HG02870 (cell line): Measurements from ENCODE around the gene GTPBP4.

Source experiments
- ATAC-seq: cut with Tn5 transposase; IDR thresholded peaks from one replicate; pipeline ENCODE4 v1.9.1; 2021; ENCODE audit warnings: mild to moderate bottlenecking, moderate library complexity; ENCODE audit not compliant: unreplicated experiment

The GTPBP4 gene

DNA sequence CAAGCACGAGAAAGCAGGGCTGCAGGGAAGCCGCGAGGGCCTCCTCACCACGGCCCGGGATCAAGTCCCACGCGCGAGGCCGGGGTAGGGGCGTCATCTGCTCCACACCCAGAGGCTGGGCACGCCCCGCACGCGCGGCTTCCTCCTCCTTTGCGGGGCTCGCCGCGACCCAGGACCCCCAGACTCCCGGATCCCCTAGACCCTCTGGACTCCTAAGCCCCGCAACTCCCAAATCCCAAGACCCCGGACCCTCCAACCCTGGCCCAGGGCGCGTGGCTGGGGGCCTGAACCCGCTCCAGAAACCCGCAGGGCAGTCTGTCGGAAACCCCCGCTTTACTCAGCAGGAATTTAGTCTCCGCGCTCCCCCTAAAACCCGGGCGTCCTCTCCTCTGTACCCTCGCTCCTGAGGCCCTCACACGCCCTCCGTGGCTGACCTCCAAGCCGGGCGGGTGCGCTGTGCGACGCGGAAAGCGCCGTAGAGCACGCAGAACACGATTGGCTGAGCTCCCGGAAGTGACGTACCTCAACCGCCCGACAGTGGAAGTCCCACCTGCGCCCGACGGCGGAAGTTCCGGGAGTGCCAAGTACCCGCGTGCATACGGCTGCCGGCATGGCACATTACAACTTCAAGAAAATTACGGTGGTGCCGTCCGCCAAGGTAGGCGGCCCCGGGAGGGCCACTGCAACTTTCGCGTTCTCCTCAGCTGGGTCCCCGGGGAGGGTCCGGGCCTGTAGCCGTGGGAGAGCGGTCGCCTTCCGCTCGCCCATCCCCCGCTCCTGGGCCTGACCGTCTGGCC lies at the start of gene GTPBP4:
Gene GTPBP4 (plus strand): TSS at position 565 of the 797 bp plus-strand sequence. CDS start 46 bp downstream, at position 611.
- peak; percentile 93 for ATAC-seq

DNA sequence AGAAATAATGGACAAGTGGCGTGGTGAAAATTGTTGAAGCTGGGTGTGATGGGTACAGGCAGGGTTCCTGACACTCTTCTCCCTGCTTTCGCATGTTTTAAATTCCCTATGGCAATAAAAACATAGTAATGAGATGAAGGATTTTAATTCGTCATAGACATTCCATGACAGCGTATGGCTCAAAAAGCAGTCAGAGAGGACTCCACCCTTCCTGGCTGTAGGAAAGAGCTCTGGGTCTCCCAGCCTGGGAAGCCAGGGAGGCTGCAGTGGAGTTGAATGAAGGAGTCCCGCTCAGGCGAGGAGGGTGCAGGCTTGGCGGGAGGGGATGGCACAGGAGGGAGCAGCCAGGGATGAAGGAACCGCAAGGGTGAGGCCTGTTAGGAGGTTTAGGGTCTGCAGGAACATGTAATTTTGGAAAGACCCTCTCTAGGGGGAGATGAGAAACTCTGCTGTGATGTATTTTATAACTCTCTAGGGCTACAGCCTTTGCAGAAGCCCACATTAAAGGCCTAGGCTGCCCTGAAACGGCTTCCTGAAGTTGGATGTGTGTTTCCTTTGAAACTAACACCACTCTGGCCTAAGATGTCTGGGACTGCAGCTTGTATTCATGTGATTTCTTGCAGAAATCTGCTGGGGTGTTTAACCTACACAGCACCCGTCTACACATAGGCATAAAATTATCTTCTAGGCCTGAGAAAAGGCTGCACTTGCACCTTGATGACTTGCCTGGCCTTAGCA lies 49.1 kb upstream of the GTPBP4 start:
- no peak for ATAC-seq

DNA sequence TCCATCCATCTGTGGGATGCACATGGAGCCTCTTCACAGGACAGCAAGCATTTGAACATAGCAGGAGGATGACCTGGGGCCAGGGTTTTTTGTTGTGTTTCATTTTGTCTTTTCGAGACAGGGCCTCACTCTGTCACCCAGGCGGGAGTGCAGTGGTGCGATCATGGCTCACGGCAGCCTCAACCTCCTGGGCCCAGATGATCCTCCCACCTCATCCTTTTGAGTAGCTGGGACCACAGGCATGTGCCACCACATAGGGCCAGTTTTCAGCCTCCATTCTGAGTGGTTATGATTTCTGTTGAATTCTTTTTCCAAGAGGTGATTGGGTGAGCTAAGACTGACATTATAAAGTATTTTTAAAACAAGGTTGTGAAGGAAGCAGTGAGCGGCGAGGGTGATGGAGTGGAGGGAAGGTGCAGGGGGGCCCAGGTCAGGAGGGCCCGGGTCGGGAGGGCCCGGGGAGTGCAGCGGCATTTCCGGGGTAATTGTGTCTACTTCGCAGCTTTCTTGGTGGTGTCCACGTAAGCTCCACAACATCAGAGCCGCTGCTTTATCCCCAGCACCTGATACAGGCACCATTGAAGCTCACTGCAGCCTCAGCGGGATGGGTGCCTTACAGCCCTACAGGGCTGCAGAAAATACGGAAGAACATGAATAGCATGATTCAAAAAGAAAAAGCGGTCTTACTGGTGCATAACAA lies 44.8 kb upstream of the GTPBP4 start:
- peak; percentile 57 for ATAC-seq

DNA sequence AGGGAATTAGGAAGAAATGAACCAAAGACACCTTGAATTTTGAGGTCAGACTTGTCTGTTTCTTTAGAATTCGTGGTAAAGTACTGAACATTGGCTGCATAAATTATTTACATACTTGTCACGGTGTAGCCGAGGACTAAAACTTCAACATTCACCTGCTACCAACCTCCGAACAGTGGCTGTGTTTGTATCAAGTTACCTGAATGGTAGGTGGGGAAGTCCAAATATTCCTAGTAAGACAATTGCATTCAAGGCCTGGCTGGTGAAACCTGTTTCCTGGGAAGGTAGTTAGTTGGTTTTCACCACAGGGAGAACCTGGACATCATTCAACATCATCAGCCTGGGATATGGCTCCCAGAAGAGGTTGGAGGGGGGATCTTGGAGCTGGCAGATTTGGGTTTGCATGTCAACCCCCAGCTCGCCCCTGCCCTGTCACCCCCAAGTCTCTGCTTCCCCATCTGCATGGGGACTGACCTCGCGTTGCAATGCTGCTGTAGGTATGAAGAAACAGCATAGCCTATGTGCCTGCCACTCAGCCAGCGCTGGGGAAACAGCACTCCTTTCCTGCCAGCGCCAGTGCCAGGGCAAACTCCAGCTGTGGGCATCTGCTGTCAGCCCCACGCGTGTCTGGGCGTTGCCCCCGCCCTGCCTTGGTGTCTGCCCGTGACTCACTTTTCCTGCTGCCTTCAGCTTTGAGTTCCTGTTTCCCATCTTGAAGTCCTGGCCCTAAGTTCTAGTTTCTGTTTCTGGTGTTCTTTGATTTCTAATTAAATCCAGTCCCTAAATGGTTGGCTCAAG lies 44.0 kb upstream of the GTPBP4 start:
- no peak for ATAC-seq

DNA sequence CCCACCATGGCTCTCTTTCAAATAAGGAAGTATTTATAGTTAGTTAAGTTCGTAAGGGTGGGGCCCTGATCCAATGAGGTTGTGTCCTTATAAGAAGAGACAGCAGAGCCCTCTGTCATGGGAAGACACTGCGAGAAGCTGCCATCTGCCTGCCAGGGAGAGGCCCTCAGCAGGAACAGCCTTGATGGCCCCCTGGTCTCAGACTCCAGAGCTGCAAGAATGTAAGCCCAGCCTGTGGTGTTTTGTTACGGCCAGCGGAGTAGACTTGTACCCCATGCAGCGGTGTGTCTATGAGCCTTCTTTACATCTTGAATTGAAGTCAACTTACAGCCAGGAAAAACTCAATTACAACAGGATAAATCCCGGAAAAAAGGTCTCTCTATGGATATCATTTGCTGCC lies 42.5 kb upstream of the GTPBP4 start:
- no peak for ATAC-seq

DNA sequence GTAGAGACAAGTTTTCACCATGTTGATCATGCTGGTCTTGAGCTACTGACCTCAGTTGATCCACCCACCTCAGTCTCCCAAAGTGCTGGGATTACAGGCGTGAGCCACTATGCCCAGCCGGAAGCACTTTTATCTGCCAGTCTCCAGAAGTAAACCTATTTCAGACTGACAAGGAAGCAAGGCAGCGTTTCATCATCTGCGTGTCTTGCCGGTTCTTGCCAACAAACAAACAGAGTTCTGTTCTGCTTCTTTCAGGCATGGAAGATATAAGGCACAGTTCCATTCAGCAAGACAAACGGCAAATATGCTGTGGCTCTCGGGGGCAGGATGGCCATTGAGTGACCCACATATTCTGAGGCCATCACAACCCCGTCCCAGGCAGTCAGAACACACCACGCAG lies 41.2 kb upstream of the GTPBP4 start:
- no peak for ATAC-seq

DNA sequence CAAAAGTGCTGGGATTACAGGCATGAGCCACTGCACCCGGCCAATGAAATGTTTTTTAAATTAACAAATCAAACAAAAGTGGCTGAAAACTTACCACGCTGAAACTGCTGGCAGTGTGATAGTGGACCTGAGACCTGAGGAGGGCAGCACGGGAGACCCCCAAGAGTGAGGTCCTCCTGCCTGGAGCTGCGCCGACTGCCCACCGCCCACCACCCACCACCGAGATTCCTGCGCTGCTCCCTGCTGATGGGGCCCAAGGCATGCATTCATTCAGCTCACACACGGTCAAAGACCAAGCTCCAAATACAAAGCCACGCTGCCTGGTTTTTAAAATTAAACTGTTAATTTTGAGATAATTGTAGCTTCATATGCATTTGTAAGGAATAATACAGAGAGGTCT lies 40.4 kb upstream of the GTPBP4 start:
- ATAC-seq, result no peak

DNA sequence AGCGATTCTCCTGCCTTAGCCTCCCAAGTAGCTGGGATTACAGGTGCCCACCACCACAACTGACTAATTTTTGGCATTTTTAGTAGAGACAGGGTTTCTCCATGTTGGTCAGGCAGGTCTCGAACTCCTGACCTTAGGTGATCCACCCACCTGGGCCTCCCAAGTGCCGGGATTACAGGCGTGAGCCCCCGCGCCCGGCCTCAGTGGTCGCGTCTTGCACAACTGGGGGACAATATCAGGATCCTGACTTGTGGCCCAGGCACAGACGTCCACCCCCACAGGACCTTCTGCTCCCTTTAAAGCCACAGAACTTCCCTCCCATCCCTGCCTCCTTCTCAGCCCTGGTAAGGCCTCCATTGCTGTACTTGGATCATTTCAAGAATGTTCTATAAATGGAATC lies 39.9 kb upstream of the GTPBP4 start:
- no peak for ATAC-seq

DNA sequence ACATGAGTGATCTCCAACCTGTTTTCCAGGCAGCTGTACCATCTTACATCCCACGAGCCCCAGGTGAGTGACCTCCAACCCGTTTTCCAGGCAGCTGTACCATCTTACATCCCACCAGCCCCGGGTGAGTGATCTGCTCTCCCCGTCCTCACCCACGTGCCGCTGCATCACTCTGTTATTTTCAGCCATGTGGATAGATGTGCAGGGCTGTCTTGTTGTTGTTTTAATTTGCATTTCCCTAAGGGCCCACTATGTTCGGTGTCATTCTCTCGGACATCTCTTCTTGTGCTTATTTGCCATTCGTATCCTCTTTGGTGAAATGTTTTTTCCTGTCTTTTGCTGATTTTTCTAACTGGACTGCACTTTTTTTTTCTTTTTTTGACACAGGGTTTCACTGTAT lies 38.8 kb upstream of the GTPBP4 start:
- no peak for ATAC-seq

DNA sequence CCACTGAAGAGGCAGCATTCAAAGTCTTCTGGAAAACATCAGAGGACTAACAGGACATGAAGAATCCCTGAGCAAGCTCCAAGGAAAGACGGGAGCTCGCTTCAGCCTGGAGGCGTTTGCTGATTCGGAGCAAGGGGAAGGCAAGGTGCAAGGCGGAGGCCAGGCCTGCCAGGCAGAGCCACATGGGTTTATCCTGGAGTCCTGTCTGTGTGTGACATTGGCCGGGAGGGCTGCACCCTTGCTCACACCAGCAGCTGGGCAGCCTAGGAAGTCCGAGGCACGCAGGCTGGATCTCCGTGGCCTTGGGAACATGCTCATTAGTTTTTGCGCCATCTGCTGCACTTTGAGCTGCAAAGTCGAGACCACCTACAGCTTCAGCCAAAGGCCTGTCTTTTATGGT lies 34.4 kb upstream of the GTPBP4 start:
- ATAC-seq, result no peak

DNA sequence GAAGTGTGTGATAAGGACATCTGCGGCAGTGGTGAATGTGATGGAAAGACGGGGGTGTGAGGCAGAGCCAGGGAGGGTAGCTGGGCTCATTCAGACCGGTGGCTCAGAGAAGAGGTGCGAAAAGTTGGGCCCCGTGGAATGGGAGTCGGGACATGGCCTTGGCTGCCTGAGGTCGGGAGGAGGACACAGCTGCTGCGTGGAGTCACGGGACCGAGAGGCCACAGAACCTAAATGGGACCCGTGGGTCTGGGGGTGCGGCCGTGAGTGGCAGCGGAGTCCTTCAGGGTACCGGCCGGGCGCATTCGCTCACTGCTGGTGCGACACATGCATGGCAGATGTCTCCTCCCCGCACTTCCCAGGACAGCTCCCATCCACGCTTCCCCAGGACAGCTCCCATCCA lies 33.8 kb upstream of the GTPBP4 start:
- ATAC-seq, result no peak

DNA sequence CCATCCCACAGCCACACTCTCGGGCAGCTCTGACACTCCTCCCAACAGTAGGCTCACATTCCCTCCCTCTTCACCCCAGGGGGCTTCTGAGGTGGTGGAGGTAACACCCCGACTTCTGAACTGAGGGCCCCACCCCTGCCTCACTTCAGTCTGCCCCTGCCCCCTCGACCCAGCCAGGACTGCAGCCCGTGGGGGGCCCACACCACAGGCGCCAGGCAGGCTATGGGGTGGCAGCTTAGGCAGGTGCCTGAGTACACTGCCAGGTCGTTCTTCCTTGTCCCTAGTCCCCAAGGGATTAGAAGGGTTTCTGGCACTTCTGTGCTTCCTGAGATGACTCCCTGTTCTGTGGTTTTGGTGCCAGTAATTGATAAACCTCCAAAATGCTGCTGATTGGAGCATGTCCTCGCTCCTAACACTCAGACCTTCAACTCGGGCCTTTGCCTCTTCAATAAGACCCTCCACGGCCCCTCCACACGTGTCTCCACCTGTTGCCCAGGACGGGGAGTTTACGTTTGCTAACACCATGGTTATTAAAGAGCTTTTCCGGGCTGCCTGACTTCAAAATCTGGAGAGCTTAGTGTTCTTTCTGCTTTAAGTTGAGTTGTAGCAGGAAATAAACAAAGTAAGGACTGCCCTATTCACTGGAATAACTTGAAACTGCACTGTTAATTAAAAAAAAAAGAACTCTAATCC lies 33.0 kb upstream of the GTPBP4 start:
- no peak for ATAC-seq

DNA sequence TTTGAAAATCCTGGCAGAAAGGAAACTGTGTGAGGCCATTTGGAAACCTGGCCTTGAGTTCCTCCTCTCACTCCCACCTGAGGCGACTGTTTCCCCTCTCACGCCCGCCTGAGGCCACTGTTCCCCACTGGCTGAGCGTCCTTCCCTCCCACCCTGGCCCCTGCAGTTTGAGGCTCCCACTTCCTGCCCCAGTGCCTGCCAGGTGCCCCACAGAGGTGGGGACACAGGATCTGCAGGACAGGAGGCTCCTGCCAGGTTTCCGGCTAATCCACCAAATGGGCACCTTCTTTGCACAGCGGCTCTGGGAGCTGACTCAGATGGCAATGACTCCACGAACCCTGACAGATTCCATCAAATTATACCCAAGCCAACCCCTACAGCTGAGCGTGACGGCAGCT lies 32.4 kb upstream of the GTPBP4 start:
- no peak for ATAC-seq

DNA sequence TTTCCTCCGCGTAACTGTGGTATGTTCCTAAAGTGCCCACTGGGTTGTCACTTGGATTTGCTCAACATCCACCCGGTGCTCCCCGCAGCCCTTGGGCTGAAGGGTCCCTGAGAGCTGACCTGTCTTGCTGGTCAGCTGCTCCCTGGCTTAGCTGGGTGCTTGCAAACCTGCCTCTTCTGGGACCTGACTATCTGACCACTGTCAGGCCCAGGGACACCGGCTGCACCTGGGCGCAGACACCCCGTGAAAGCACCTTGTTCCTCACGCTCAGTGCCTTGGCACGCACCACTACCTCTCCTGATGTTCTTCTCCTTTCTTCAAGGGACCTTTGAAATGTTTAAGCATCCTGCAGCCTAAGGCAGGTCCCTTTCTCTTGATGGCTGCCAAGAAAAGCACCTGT lies 30.1 kb upstream of the GTPBP4 start:
- ATAC-seq, result no peak

DNA sequence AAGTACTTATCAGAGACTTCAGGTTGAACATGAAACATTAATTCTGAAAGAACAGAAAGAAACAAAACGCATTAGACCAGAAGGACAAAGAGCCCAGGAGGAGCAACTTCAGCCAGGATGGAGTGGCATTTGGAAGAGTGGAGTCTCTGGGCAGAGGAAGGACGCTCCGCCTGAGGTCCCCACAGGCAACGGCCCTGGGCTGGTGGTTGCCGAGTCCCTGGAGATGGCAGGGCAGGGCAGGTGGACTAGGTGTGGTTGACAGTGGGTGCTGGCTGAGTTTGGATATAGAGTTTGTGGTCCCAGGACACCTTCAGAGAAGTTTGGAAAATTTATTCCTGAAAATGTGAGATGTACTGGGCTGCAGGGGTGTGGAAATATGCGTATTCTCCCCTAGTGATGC lies 29.4 kb upstream of the GTPBP4 start:
- no peak for ATAC-seq

DNA sequence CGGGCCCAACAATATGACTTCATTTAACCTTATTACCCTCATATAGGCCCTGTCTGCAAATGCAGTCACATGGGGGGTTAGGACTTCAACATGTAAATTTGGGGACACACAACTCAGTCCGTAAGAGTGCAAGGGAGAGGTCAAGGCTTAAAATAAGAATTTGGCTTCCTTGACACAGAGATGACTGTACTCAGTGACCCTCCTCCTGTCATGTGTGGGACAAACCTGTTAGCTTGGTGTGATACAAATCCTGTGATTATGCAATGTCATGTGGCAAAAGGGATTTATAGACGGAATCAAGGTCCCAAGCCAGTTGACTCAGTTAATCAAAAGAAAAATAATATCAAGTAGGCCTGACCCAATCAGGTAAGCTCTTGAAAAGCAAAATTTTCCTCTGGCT lies 25.9 kb upstream of the GTPBP4 start:
- no peak for ATAC-seq

DNA sequence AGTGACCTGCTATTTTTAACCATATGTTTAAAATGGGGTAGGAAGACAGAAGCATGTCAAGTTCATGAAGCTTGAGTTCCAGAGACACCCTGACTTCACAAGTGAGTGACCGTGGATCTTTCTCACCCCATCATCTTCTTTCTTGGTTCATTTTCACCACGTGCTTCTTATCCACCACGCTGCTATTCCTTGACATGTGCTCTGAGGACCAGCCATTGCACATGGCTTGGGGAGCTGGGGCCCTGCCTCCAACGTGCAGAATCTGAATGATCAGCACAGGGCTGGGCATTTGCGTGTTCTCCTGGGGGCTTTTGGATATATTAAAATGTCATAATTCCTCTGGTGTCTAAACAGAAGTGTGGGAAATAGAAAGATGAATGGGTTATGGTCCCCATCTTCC lies 25.0 kb upstream of the GTPBP4 start:
- no peak for ATAC-seq

DNA sequence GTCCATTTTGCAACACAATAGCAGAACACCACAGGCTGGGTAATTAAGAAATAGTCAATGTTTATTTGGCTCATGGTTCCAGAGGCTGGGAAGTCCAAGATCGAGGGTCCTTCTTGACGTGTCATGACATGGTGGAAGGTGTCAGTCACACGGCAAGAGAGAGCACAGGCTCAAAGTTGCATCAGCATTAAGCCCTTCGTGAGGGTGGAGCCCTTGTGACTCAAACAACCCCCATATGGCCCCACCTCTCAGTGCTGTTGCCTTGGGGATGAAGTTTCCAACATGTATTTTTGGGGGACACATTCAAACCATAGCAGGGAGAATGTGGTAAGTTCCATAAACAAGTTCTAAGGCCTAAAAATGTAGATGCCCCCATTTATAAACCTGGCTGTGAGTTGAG lies 24.6 kb upstream of the GTPBP4 start:
- no peak for ATAC-seq

DNA sequence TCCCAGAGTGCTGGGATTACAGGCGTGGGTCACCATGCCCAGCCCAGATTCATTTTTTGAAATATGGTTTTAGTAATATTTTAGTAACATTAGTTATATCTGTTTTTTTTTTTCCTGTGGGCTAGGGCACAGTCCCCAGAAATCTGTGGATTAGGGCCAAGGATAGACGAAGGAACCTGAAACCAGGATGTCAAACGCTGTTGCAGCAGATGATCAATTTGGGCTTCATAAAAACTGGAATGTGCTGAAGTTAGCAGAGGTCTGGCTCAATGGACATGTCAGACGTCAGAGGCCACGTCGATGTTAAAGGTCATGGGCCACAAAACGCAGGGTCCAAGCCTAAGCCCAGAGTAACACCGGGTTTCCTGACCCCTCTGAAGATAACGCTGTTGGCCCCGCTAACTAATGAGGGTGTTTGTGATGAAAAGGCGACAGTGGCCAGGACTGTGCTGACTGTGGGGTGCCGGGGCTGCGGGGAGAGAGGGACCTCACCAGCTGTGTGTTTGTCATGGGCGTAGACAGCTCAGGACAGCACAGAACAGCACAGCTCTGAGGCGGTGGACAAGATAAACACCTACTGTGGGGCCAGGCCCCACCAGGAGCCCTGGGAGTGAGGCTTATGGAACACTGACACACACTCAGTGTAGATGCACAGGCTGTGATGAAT lies 23.8 kb upstream of the GTPBP4 start:
- no peak for ATAC-seq

DNA sequence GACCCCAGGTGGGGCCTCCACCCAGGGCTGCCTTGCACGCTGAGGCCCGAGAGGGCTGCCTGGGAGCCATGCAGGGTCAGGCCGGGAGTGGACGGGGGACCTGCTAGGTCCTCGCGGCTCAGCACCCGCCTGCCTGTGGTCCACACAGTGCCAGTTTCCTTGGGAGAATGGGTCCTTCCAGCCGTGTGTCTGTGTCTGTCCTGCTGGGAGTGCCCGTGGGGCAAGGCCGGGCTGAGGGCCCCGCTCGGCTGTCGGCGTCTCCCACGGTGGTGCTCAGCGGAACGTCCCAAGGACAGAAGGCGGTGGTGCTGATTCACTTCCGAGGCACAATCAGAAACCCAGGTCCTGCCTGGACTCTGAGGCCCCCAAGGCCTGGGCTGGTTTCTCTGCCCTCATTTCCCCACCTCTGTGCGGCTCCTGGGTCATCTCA lies 23.2 kb upstream of the GTPBP4 start:
- no peak for ATAC-seq
